Measurements from ENCODE around the gene GALNT13.

GALNT13 gene

DNA sequence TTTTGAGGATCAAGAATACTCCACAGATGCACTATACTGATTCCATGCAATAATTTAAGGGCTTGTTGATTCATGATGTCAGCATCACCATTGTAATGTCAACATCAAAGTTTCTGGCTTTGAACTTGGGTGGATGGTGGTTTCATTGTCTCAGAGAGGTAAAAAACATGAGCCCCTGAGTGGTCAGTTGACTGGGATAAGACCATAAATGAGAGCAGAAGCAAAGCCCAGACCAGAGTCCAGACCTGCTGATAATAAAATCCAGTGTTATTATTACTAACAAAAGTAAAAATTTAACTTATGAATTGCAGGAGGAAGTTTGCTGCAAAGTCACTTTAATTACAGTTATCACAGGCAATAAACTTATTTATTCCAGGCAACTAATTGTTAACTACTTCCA is 358.2 kb downstream of the GALNT13 start:
- DNase-seq, result peak; percentile 4

GRCh38 chr2:154231021-154231420 is 359.3 kb downstream of the GALNT13 start:
- DNase-seq, result no peak

DNA sequence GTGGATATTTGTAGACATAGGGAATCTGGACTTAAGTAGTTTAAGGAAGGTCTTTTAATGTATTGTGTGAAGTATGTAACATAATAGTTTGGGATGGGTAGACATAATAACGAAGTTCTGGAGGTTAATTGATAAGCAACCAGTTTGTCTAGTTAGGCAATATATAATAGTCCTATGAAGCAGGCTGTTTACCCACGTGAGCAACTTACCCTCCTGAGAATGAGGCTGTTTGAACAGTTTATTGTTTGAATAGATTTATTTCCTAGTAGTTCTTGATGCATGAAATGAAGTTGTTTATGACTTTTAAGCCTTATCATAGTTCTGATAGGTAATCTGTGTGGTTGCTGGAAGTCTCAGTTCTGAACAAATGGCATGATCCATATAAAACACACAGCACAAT is 361.5 kb downstream of the GALNT13 start:
- DNase-seq, result peak; percentile 41

- no peak for DNase-seq
Observed at GRCh38 chr2:154238252-154238651, 366.5 kb downstream of the GALNT13 start.

GRCh38 chr2:154240316-154240715 is 368.6 kb downstream of the GALNT13 start:
- no peak for DNase-seq

GRCh38 chr2:154240921-154241379 is 369.2 kb downstream of the GALNT13 start:
- DNase-seq, result no peak

- DNase-seq, result no peak
Observed at GRCh38 chr2:154242687-154243086, 371.0 kb downstream of the GALNT13 start.

- no peak for DNase-seq
Observed at GRCh38 chr2:154243685-154244084, 372.0 kb downstream of the GALNT13 start.

DNA sequence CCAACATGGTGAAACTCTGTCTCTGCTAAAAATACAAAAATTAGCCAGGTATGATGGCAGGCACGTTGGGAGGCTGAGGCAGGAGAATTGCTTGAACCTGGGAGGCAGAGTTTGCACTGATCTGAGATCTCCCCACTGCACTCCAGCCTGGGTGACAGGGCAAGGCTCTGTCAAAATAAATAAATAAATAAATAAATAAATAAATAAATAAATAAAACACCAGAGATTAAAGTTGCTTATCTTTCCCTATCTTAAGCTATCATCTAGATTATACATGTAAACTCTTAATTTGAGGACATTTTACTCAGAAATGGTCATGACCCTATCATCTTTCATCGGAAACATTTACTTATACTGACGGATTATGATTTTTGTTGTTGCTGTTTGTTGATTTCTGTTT is 373.2 kb downstream of the GALNT13 start:
- DNase-seq, result no peak

DNA sequence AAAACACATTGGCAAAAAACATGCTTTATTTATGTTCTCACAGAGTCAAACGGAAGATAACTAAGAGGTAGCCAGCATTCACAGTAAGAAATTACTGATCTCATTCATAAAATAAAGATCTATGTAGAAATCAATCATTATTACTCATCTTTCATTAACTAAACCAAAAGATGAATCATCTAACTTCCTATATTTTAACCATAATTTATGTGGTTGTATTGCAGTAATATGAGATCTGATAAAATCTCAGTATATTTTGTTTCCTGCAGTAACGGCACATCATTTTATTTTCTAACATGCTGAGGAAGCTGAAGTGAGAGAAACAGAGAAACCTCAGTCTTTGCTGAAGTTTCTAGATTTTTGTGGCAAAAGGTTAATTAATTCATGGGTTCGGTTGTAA is 375.8 kb downstream of the GALNT13 start:
- DNase-seq, result no peak

DNA sequence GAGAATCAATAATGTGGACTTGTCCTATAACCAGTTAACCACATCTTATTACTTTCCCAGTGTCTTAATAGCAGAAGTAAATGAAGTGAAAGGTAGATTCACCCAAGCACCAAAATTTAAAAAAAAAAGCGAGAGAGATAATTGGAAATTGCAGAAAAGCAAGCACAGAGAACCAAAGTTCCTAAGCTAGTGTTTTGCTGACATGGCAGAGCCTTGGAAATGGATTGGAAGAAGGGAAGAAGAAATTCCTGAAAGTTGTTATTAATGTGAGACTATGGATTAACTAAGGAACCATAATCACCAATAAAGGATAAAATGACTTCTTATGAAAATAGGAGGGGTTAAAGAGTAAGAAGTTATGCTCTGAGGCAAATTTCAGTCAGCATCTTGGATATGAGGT is 384.4 kb downstream of the GALNT13 start:
- DNase-seq, result no peak

DNA sequence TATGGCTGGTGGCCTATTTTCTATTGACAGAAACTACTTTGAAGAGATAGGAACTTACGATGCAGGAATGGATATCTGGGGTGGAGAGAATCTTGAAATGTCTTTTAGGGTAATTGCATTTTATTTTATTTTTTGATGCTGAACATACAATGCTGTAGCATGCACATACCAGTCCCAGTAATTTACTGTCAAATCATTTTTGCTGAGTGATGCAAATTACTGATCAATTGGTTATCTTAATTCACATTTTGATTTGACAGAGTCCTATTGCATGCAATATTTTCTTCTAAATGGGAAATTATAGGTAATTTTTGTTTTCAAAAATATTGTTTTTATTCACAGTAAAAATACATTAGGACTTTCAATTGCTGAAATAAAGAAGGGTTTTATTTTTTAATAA is 387.3 kb downstream of the GALNT13 start:
- no peak for DNase-seq

DNA sequence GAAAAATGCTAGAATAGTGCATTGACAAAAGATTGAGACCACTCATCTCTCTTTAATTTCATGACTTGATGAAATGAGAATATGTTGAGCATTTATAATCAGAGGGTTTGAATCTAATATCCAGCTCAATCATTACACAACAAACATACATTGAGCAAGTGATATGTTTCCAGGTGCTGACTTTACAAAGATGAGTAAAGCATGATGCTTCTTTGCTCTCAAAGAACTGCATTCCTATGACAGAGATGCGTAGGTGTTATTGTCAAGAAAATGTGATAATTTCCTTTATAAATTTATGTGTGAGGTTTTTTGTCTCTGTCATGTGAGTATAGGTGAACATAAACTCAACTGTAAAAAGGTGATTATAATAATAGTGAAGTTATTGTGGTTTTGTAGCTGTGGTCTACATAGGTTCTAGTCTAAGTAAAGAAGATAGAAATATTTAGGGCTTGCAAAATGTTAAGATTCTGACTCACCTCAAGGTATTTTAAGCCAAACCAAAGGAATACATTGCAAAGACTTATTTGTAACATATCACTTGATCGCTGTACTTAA is 389.8 kb downstream of the GALNT13 start:
- no peak for DNase-seq

DNA sequence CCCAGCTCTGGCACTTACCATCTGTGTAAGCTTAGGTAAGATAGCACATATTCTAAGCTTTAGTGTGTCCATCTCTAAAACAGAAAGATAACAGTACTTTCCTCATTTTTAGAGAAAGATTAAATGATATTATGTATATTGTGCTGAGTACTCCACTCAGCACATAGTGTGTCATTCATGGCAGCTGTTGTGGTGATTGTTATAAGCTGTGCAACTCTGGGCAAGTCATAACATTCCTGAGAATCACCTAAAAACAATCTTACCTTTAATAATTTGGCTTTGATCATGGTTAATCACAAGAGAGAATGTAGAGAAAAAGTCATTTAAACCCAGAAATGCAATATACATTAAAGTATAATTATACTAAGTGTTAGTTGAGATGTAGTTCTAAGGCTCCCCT is 391.5 kb downstream of the GALNT13 start:
- DNase-seq, result no peak

DNA sequence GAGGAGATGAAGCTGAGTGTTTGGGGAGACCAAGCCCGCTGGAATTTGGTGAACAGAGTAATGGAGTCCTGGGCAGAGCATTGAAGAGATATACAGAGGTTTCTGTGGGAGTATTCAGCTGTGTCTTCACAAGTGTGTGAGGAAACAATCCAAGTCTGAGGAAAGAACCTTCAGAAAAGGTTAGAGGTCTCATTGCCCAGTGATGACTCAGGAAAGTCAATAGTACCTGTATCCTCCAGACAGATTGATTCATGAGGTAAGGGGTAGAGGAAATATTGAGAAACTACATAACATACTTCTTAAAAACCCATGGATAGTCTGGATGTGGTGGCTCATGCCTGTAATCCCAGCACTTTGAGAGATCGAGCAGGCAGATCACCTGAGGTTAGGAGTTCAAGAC is 392.3 kb downstream of the GALNT13 start:
- DNase-seq, result no peak

- no peak for DNase-seq
Observed at GRCh38 chr2:154267983-154268382, 396.3 kb downstream of the GALNT13 start.

GRCh38 chr2:154280543-154280942 is 408.8 kb downstream of the GALNT13 start:
- no peak for DNase-seq

DNA sequence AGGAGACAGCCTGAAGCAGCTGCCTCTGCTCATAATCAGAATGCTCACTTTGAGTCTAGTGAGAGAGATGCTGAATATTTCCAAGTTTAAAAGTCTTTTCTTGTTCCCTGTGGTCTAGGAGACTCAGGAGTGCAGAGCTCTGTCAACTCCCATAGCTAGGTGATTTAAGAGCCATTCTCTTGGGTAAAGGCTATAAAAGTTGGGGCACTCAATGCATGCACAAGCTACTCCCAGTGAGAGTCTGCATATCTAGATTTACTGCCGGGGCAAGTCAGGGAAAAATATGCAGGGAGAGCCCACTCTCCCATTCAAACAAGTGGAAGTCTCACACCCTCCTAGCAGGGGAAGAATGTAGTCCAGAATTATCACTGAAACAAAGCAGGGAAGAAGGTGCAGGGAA is 418.1 kb downstream of the GALNT13 start:
- no peak for DNase-seq

- DNase-seq, result no peak
Observed at GRCh38 chr2:154291511-154291910, 419.8 kb downstream of the GALNT13 start.

- DNase-seq, result no peak
Observed at GRCh38 chr2:154291927-154292326, 420.2 kb downstream of the GALNT13 start.

DNA sequence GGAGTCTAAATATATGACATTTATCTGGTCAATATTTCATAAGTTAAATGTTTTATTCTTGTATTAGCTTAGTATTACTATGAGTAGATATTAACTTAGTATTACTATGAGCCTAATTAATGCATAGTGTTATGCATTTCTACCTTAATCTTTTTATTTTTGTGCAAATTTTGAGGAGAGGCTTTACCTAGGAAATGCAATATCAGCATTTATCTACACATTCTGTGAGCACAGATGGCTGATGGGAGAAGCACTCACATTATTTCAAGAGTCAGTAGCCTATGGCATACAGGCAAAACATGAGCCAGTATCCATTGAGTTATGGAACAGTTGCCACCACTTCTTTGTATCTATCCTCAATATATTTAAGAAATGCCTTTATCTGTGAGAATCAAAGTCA is 422.1 kb downstream of the GALNT13 start:
- DNase-seq, result no peak

GRCh38 chr2:154306266-154306970 is 434.7 kb downstream of the GALNT13 start:
- no peak for DNase-seq

DNA sequence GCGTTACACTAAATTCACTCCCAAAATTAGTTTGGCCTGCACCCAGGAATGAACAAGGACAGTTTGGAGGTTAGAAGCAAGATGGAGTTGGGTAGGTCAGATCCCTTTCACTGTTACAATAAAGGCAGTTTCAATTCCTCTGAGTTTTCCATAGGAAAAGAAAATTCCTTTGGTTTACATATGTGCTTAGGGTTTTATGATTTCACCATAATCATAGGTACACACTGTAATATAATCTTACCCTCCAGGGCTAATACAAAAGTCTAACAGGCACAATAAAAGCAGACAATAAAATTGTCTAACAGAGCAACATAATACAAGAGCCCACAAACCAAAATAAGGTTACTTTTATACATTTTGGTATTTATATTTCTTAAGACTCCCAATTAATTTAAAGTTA is 435.3 kb downstream of the GALNT13 start:
- DNase-seq, result peak; percentile 4

DNA sequence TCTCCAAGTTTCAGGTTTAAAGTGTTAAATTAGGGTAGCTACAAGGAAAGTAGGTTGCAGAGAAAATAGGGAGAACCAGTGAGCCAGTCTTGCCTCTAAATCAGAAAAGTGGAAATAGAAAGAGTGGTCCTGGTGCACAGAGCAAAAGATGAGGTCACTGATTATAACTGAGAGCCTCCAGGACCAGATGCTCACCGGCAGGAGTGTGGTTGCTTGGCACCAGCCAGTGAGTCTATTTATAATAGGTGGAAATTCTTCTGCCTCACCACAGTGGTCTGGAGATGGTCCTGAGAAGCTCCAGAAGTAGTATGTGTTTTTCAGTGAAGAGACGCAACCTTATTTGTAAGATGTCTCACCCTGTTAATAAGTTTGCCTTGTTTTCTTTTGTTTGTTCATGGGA is 452.9 kb downstream of the GALNT13 start:
- no peak for DNase-seq

DNA sequence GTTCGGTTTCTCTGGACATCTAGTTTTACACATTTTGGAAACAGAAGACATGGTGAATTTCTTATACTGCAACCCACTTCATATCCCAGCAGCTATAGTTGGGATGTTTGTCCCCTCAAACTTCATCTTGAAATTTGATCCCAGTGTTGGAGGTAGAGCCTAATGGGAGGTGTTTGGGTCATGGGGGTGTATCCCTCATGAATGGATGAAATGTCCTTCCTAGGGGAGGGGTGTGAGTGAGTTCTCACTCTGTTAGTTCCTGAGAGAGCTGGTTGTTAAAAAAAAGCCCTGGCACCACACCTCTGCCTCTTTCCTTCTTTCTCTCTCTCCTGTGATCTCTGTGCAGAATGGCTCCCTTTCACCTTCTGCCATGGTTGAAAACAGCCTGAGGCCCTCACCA is 457.8 kb downstream of the GALNT13 start:
- no peak for DNase-seq

Data from NCI-H69 (cell line).